Measurements from ENCODE around the gene TBCCD1.

The TBCCD1 gene

DNA sequence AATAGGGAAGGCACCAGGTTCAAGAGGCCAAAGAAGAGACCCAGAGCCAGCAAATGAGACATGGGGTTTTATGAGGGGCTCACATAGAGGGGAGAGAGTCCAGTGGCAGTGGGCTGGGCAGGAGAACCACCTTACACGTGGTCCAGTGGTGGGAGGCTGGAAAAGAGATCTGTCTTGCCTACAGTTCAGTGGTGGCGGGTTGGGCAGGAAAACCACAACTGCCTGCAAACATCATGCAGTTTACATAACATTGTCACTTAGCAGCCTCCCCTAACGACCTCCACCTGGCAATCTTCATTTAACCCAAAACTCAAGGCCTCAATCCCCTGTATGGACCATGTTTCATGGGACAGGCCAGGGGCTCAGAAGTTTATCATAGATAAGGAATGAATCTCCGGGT, 52.0 kb downstream of the TBCCD1 start:
- POLR2A ChIA-PET (ENCODE audit: low non-redundant PET), result no interaction called here
- H3K27ac ChIP-seq, result no peak overlapping the region
- TF ChIP-seq, protein P1, sequence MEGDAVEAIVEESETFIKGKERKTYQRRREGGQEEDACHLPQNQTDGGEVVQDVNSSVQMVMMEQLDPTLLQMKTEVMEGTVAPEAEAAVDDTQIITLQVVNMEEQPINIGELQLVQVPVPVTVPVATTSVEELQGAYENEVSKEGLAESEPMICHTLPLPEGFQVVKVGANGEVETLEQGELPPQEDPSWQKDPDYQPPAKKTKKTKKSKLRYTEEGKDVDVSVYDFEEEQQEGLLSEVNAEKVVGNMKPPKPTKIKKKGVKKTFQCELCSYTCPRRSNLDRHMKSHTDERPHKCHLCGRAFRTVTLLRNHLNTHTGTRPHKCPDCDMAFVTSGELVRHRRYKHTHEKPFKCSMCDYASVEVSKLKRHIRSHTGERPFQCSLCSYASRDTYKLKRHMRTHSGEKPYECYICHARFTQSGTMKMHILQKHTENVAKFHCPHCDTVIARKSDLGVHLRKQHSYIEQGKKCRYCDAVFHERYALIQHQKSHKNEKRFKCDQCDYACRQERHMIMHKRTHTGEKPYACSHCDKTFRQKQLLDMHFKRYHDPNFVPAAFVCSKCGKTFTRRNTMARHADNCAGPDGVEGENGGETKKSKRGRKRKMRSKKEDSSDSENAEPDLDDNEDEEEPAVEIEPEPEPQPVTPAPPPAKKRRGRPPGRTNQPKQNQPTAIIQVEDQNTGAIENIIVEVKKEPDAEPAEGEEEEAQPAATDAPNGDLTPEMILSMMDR (conservative IDR thresholded peaks at IDR 0.05; ENCODE audit: low read depth), result no peak
- DNase-seq (ENCODE audit: low spot score), result no peak
- CTCF ChIA-PET, result no interaction called here

- DNase-seq (ENCODE audit: low spot score), result no peak
- POLR2A ChIA-PET (ENCODE audit: low non-redundant PET), result no interaction called here
- no peak overlapping the region for H3K27ac ChIP-seq
- CTCF ChIA-PET, result no interaction called here
- TF ChIP-seq, protein P1 (conservative IDR thresholded peaks at IDR 0.05; ENCODE audit: low read depth), result 0 out of 2 replicates have a peak, but pooled peaks have one; percentile 7
Measured at GRCh38 chr3:186514296-186515002, 52.7 kb downstream of the TBCCD1 start.

GRCh38 chr3:186513386-186513785, 53.8 kb downstream of the TBCCD1 start:
- DNase-seq (ENCODE audit: low spot score), result no peak
- ChIA-PET CTCF (interaction anchor here (0.6 kb wide), 1 partner anchor 39 kb away, joined by 6 read pairs; no protein-coding TSS in a partner anchor), POLR2A (ENCODE audit: low non-redundant PET) (no interaction called here)
- H3K27ac ChIP-seq, result no peak overlapping the region
- TF ChIP-seq, protein P1 (conservative IDR thresholded peaks at IDR 0.05; ENCODE audit: low read depth), result no peak

DNA sequence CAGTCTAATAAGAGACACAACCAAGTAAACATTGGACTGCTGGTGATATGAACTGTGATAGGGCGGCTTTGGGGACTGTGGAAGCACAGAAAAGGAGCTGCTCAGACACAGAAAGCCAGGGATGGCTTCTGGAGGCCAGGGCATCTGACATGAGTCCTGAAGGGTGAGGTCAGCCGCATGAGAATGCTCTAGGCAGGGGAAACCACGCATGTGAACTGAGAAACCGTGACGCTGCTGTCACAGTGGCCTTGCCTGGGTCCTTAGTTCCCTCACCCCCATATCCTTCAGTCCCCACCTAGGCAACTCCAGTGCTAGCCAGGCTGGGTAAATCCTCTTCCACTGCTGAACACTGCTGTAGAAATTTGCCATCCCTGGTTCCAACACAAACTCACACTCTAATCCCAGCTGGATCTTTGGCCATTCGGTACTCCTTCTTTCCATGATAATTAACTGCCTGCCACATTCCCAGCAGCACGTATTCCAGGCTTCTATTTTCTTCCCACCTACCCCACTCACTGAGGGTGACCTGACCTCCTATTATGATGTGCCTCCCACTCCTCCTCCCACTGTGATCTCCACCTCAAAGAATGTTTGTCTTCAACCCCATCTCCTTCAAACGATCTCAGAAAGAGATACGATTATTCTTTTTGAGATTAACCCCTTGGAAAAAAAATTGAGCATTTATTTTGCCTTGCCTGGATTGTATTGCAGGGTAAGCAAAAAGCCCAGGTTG, 54.4 kb downstream of the TBCCD1 start:
- CTCF ChIA-PET, result no interaction called here
- TF ChIP-seq, protein P1 (conservative IDR thresholded peaks at IDR 0.05; ENCODE audit: low read depth), result no peak
- POLR2A ChIA-PET (ENCODE audit: low non-redundant PET), result no interaction called here
- H3K27ac ChIP-seq, result no peak overlapping the region
- no peak for DNase-seq (ENCODE audit: low spot score)

DNA sequence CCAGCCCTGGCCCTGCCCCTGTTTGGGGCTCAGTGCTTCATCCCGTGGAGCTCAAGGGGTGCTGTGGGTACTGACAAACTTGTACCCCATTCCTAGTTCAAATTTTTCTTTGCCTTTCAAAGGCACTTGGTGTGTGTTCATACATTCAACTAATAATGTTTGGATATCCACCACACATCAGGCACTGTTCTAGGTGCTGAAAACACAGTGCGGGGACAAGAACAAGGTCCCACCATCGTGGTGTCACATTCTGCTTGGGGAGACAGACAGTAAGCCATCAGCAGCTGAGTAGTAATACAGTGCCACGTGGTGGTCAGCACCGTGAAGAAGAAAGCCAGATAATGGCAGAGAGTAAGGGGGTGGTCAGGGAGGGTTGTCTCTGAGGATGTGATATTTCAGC, 55.4 kb downstream of the TBCCD1 start:
- TF ChIP-seq, protein P1 (conservative IDR thresholded peaks at IDR 0.05; ENCODE audit: low read depth), result no peak
- ChIA-PET CTCF (no interaction called here), POLR2A (ENCODE audit: low non-redundant PET) (no interaction called here)
- H3K27ac ChIP-seq, result no peak overlapping the region
- DNase-seq (ENCODE audit: low spot score), result no peak

DNA sequence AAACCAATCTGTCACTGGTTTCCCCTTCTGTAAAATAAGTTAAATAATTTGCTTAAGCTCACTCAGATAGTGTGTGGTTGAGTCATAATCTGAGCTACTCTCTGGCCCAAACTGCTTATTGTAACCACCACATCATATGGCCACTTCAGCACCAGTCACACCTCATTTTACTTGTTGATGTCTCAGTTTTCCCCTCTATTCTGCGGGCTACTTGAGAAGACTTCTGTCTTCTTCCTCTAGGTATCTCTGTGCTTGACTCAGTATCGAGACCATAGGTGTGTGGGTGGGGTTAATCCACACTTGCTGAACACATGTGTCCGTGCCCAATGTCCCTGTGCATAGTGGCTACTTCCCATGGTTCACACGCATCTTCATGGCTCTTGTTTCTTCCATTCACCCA, 55.9 kb downstream of the TBCCD1 start:
- no peak overlapping the region for H3K27ac ChIP-seq
- TF ChIP-seq, protein P1 (conservative IDR thresholded peaks at IDR 0.05; ENCODE audit: low read depth), result no peak
- DNase-seq (ENCODE audit: low spot score), result no peak
- CTCF ChIA-PET, result no interaction called here
- POLR2A ChIA-PET (ENCODE audit: low non-redundant PET), result no interaction called here

Data from RWPE1 (cell line).